H1 (cell line): Measurements from ENCODE around the gene DPYSL4. TPM values are rescaled to one million over a fixed set of nuclear protein-coding genes. Genes with fewer than 3 reads are reported as not detected.

Source experiments
- CTCF ChIA-PET: fragments of 300-600 bp; sonication (Branson Sonifier 250); formaldehyde crosslinking; loops from one replicate; lab custom pipeline; 2021; ENCODE audit not compliant: partially characterized antibody; lab: Charles Lee
- POLR2A ChIA-PET: fragments of 300-600 bp; sonication (Branson Sonifier 250); formaldehyde crosslinking; loops from one replicate; lab custom pipeline; 2021; ENCODE audit warnings: inconsistent platforms; ENCODE audit not compliant: partially characterized antibody; lab: Charles Lee
- DNase-seq, 2 experiments: peaks; one replicate each; pipeline versions ENCODE4 v3.0.0 to v3.0.0-alpha.2; 2010 to 2022; ENCODE audit warnings: low spot score in 2 of 2, low read depth in 1 of 2, mixed read lengths in 1 of 2
- FAIRE-seq: peaks from 2 replicates; lab custom pipeline; 2011; peaks lifted over from hg19 to GRCh38; lab: Jason Lieb, UNC
- H2AFZ ChIP-seq: 2 replicates; pipeline ENCODE4 v1.8.1; 2012; ENCODE audit warnings: low read length, inconsistent platforms
- H2AK5ac ChIP-seq: 2 replicates; pipeline ENCODE4 v1.6.1; 2013; ENCODE audit warnings: low read depth, low read length
- H2BK120ac ChIP-seq: replicated peaks from 2 replicates; pipeline ENCODE3; 2013; ENCODE audit warnings: low read depth, low read length, inconsistent platforms
- H2BK12ac ChIP-seq: 2 replicates; pipeline ENCODE4 v1.6.1; 2013; ENCODE audit warnings: low read depth, low read length
- H2BK15ac ChIP-seq: 2 replicates; pipeline ENCODE4 v1.6.1; 2013; ENCODE audit warnings: low read length
- H2BK20ac ChIP-seq: 2 replicates; pipeline ENCODE4 v1.6.1; 2013; ENCODE audit warnings: low read length
- H2BK5ac ChIP-seq: 2 replicates; pipeline ENCODE4 v1.6.1; 2013; ENCODE audit warnings: low read depth, low read length
- H3K14ac ChIP-seq: 2 replicates; pipeline ENCODE4 v1.6.1; 2013; ENCODE audit warnings: inconsistent platforms; ENCODE audit not compliant: insufficient read length
- H3K18ac ChIP-seq: 2 replicates; pipeline ENCODE4 v1.6.1; 2013; ENCODE audit warnings: low read length; ENCODE audit errors: extremely low read depth
- H3K23ac ChIP-seq: 2 replicates; pipeline ENCODE4 v1.6.1; 2013; ENCODE audit warnings: inconsistent platforms; ENCODE audit not compliant: insufficient read length
- H3K23me2 ChIP-seq: 2 replicates; pipeline ENCODE4 v1.6.1; 2013; ENCODE audit warnings: low read depth, low read length
- H3K27ac ChIP-seq: 2 replicates; pipeline ENCODE4 v1.6.1; 2011; ENCODE audit warnings: low read depth, low read length, inconsistent platforms
- H3K27me3 ChIP-seq, 4 experiments: replicated peaks in 1 of 4; 1 replicate in 1 of 4; 2 replicates in 3 of 4; pipeline versions ENCODE4 v1.6.1 to v1.8.1; 2011 to 2013; ENCODE audit warnings: low read length in 3 of 4, mild to moderate bottlenecking in 3 of 4, inconsistent platforms in 2 of 4, mixed read lengths in 2 of 4, moderate library complexity in 1 of 4; ENCODE audit not compliant: control insufficient read depth in 3 of 4, insufficient read depth in 3 of 4; ENCODE audit errors: extremely low read depth in 1 of 4
- H3K36me3 ChIP-seq, 4 experiments: 2 replicates each; pipeline versions ENCODE4 v1.6.1 to v1.8.1; 2011 to 2013; ENCODE audit warnings: mild to moderate bottlenecking in 4 of 4, low read length in 3 of 4, moderate library complexity in 2 of 4, control low read depth in 1 of 4, inconsistent platforms in 1 of 4; ENCODE audit not compliant: insufficient read depth in 4 of 4, control insufficient read depth in 2 of 4
- H3K4ac ChIP-seq: replicated peaks from 2 replicates; pipeline ENCODE3; 2013; ENCODE audit warnings: low read length, low read depth, mixed read lengths, inconsistent platforms; ENCODE audit not compliant: insufficient read length
- H3K4me1 ChIP-seq, 4 experiments: replicated peaks in 1 of 4; 1 replicate in 1 of 4; 2 replicates in 3 of 4; pipeline versions ENCODE4 v1.6.1 to v1.8.1; 2011 to 2013; ENCODE audit warnings: low read length in 3 of 4, inconsistent platforms in 2 of 4, mixed read lengths in 1 of 4; ENCODE audit not compliant: insufficient read depth in 4 of 4, control insufficient read depth in 3 of 4
- H3K4me2 ChIP-seq, 2 experiments: 2 replicates each; pipeline versions ENCODE4 v1.6.1 to v1.8.1; 2011 to 2013; ENCODE audit warnings: low read depth in 2 of 2, low read length in 2 of 2, control low read depth in 1 of 2, inconsistent platforms in 1 of 2, mild to moderate bottlenecking in 1 of 2; ENCODE audit not compliant: insufficient read depth in 1 of 2
- H3K4me3 ChIP-seq, 4 experiments: fragments of 200-600, 300-600 bp in 1 of 4; sonication (generic), shearing (Covaris generic), sonication (Bioruptor Twin) in 1 of 4; 2 replicates each; pipeline versions ENCODE4 v1.5.1 to v1.8.1; 2011 to 2016; ENCODE audit warnings: low read length in 4 of 4, low read depth in 3 of 4, control low read depth in 2 of 4, inconsistent platforms in 2 of 4, mild to moderate bottlenecking in 2 of 4, mixed read lengths in 1 of 4, moderate library complexity in 1 of 4; ENCODE audit not compliant: insufficient read depth in 2 of 4; ENCODE audit errors: extremely low read depth in 1 of 4
- H3K56ac ChIP-seq: replicated peaks from 2 replicates; pipeline ENCODE3; 2013; ENCODE audit warnings: low read depth, mild to moderate bottlenecking, mixed read lengths, low read length, inconsistent platforms; ENCODE audit not compliant: insufficient read length
- H3K79me1 ChIP-seq: 2 replicates; pipeline ENCODE4 v1.6.1; 2013; ENCODE audit warnings: low read depth, low read length, control low read depth
- H3K79me2 ChIP-seq, 2 experiments: 2 replicates each; pipeline versions ENCODE4 v1.6.1 to v1.8.1; 2012 to 2013; ENCODE audit warnings: low read length in 2 of 2, mild to moderate bottlenecking in 2 of 2, inconsistent platforms in 1 of 2; ENCODE audit not compliant: insufficient read depth in 2 of 2, control insufficient read depth in 1 of 2
- H3K9ac ChIP-seq, 4 experiments: replicated peaks in 1 of 4; 1 replicate in 1 of 4; 2 replicates in 3 of 4; pipeline versions ENCODE4 v1.6.1 to v1.8.1; 2011 to 2013; ENCODE audit warnings: low read depth in 3 of 4, low read length in 3 of 4, control low read depth in 2 of 4, mild to moderate bottlenecking in 2 of 4, moderate library complexity in 2 of 4, inconsistent platforms in 1 of 4; ENCODE audit errors: extremely low read depth in 1 of 4
- H3K9me3 ChIP-seq, 2 experiments: 2 replicates each; pipeline versions ENCODE4 v1.6.1 to v1.8.1; 2012 to 2013; ENCODE audit warnings: mild to moderate bottlenecking in 2 of 2, moderate library complexity in 2 of 2, control low read depth in 1 of 2, inconsistent platforms in 1 of 2, low read depth in 1 of 2, low read length in 1 of 2, mixed read lengths in 1 of 2; ENCODE audit not compliant: insufficient read depth in 2 of 2
- H4K20me1 ChIP-seq, 2 experiments: replicated peaks in 1 of 2; 2 replicates each; pipeline versions ENCODE3 to v1.8.1; 2011 to 2013; ENCODE audit warnings: inconsistent platforms in 2 of 2, low read length in 2 of 2, mild to moderate bottlenecking in 1 of 2; ENCODE audit not compliant: insufficient read depth in 2 of 2, control insufficient read depth in 1 of 2
- H4K5ac ChIP-seq: 2 replicates; pipeline ENCODE4 v1.6.1; 2013; ENCODE audit warnings: low read length, low read depth, mixed read lengths, inconsistent platforms; ENCODE audit not compliant: insufficient read length
- H4K8ac ChIP-seq: 2 replicates; pipeline ENCODE4 v1.8.0; 2013; ENCODE audit warnings: mild to moderate bottlenecking, moderate library complexity, low read length, inconsistent platforms; ENCODE audit not compliant: insufficient read depth; ENCODE audit errors: extremely low read depth
- H4K91ac ChIP-seq: replicated peaks from 2 replicates; pipeline ENCODE3; 2013; ENCODE audit warnings: low read length, mixed read lengths, inconsistent platforms; ENCODE audit not compliant: insufficient read length
- CBX5 ChIP-seq: fragments of 300-800, 300-1000 bp; sonication (generic); IDR thresholded peaks from 2 replicates; pipeline ENCODE4 v1.7.1; 2016; ENCODE audit warnings: antibody characterized with exemption, low read length, low read depth
- JUND ChIP-seq: IDR thresholded peaks from 2 replicates; pipeline ENCODE4 v1.6.1; 2011; ENCODE audit warnings: mild to moderate bottlenecking, improper control_type of control experiment, low read length
- POLR2AphosphoS5 ChIP-seq: IDR thresholded peaks from 2 replicates; pipeline ENCODE4 v1.6.1; 2011; ENCODE audit warnings: low read depth, low read length
- RFX5 ChIP-seq: IDR thresholded peaks from 2 replicates; pipeline ENCODE4 v1.6.1; 2011; ENCODE audit warnings: low read depth, low read length, improper control_type of control experiment, borderline replicate concordance
- RNF2 ChIP-seq: fragments of 200-900, 300-1000 bp; sonication (generic); IDR thresholded peaks from 2 replicates; pipeline ENCODE4 v1.7.1; 2016; ENCODE audit warnings: borderline replicate concordance, low read depth, mild to moderate bottlenecking, antibody characterized with exemption, low read length; ENCODE audit not compliant: poor library complexity, severe bottlenecking; ENCODE audit errors: missing control alignments
- SAP30 ChIP-seq: fragments of 300-600 bp; sonication (generic); IDR thresholded peaks from 2 replicates; pipeline ENCODE4 v1.7.1; 2012; ENCODE audit warnings: low read length, moderate library complexity, mild to moderate bottlenecking, inconsistent platforms; ENCODE audit not compliant: insufficient read depth, insufficient replicate concordance
- SIX5 ChIP-seq: IDR thresholded peaks from 2 replicates; pipeline ENCODE4 v1.6.1; 2011; ENCODE audit warnings: mild to moderate bottlenecking, low read depth, low read length
- WGBS, 2 experiments: shearing (Covaris generic) in 1 of 2; methylation state at CpG; one replicate each; pipeline versions ENCODE4 v1.1.6 to v1.1.7; 2013 to 2015; ENCODE audit warnings: low lambda C conversion rate in 2 of 2, mixed read lengths in 2 of 2, inconsistent platforms in 1 of 2, low coverage in 1 of 2, missing lambda C conversion rate in 1 of 2; ENCODE audit not compliant: insufficient replicate concordance in 2 of 2, insufficient coverage in 1 of 2, insufficient read length in 1 of 2; ENCODE audit errors: extremely low coverage in 1 of 2, missing lambda C conversion rate in 1 of 2; 5-methylcytosine and 5-hydroxymethylcytosine counted together
- polyA plus RNA-seq, 7 experiments: library from polyadenylated mRNA; depleted of rRNA in 3 of 7; stranded (reverse) in 5 of 7; unstranded in 2 of 7; fragments of >200 nt in 5 of 7; fragments of 200-250 nt in 2 of 7; gene quantifications; 1 replicate in 5 of 7; 2 replicates in 1 of 7; 4 replicates in 1 of 7; pipeline versions ENCODE4 v1.2.1 to v1.2.3, GENCODE V29; 2011 to 2013; ENCODE audit warnings: missing spikeins in 2 of 7, mixed read lengths in 2 of 7
- total RNA-seq: library from RNA; stranded (reverse); fragmentation: NEBNext Ultra II Directional; extraction: Animal tissue kit (Norgen Biotek cat#: 25700); gene quantifications from 2 replicates; pipeline ENCODE4 v1.2.1, GENCODE V29; 2021
- TF ChIP-seq, protein P1 (sequence below), 3 experiments: IDR thresholded peaks; 1 replicate in 2 of 3; 2 replicates in 1 of 3; pipeline versions ENCODE4 v1.5.1 to v1.6.1; 2011; ENCODE audit warnings: low read length in 3 of 3, mild to moderate bottlenecking in 3 of 3, inconsistent platforms in 2 of 3, low read depth in 1 of 3, moderate library complexity in 1 of 3; ENCODE audit not compliant: insufficient read depth in 1 of 3; ENCODE audit errors: control extremely low read depth in 1 of 3

DPYSL4 gene
- total and polyA plus RNA-seq, 2 of the 8 experiments (the other 6 are each of a cell fraction or from before 2014, with no cell fraction given), result 12.9 to 15.2 TPM

DNA sequence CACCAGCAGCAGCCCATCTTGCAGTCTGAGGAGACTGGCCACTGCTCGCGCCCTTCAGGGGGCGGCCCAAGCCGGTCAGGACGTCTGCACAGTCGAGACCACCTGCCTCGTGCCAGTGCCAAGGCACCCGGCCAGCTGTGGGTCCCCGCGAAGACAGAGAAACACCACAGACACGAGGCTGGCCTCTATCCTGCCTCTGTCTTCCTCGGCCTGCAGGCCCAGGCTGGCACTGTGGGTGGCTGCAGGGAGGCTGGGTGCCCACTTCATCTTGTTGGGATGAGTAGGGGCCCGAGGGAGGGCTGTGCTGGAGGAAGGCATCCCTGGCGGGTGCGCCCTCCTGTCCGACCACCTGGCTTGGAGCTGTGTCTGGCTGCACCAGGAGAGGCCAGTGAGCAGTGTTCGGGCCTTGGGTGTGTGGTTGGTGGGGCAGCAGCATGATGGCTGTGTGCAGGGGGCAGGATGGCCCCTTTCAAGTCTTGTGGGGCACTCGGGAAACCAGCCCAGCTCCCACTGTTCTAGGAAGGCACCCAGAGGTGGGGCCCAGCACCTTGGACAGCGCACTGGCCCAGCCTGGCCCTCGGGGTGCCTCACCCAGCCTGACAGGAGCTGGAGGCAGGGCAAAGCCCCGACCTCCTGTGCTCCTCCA, 7.3 kb downstream of the DPYSL4 start:
- Histone ChIP-seq H3K27ac (no peak overlapping the region), H4K8ac (no peak overlapping the region), H2AK5ac (no peak overlapping the region), H2BK5ac (no peak overlapping the region), H3K27me3 (peaks cover 0 to 4% (median under 1%) of the 10 kb centered on the region in 4 experiments; a peak in 2 of 7 replicates), H3K9me3 (no peaks in the 10 kb centered on the region), H3K18ac (no peak overlapping the region), H3K14ac (no peak overlapping the region), H4K20me1 (peaks cover 0 to 15% of the 10 kb centered on the region in 2 experiments), H3K4me1 (no peaks in the 10 kb centered on the region), H2BK120ac (no peak overlapping the region), H3K79me1 (no peaks in the 10 kb centered on the region), H3K23ac (no peak overlapping the region), H3K4ac (no peak overlapping the region), H3K9ac (no peak overlapping the region), H3K36me3 (no peaks in the 10 kb centered on the region; a peak in 2 of 8 replicates), H2BK20ac (no peak overlapping the region), H2AFZ (no peak overlapping the region), H3K23me2 (no peaks in the 10 kb centered on the region), H3K79me2 (no peaks in the 10 kb centered on the region), H3K56ac (no peak overlapping the region), H2BK12ac (no peak overlapping the region), H3K4me2 (no peak overlapping the region), H2BK15ac (no peak overlapping the region), H4K5ac (no peak overlapping the region), H4K91ac (no peak overlapping the region), H3K4me3 (no peak overlapping the region)
- ChIA-PET CTCF (interaction anchor here (1.1 to 3.9 kb wide), 3 partner anchors 10 to 167 kb away, joined by 3 to 12 read pairs (median 3); no protein-coding TSS in a partner anchor), POLR2A (interaction anchor here (0.6 kb wide), 1 partner anchor 82 kb away, joined by 4 read pairs; no protein-coding TSS in a partner anchor)
- 89% methylated on average over 20 of the region's 21 CpGs; no CpG with 5 or more reads in 1 of the 2 experiments for WGBS, 2 experiments
- FAIRE-seq (no peak), DNase-seq (no peak)
- TF ChIP-seq RFX5 (no peak), CBX5 (no peak), SAP30 (no peak), POLR2AphosphoS5 (no peak), SIX5 (no peak), JUND (no peak), RNF2 (no peak)
- TF ChIP-seq, protein P1, sequence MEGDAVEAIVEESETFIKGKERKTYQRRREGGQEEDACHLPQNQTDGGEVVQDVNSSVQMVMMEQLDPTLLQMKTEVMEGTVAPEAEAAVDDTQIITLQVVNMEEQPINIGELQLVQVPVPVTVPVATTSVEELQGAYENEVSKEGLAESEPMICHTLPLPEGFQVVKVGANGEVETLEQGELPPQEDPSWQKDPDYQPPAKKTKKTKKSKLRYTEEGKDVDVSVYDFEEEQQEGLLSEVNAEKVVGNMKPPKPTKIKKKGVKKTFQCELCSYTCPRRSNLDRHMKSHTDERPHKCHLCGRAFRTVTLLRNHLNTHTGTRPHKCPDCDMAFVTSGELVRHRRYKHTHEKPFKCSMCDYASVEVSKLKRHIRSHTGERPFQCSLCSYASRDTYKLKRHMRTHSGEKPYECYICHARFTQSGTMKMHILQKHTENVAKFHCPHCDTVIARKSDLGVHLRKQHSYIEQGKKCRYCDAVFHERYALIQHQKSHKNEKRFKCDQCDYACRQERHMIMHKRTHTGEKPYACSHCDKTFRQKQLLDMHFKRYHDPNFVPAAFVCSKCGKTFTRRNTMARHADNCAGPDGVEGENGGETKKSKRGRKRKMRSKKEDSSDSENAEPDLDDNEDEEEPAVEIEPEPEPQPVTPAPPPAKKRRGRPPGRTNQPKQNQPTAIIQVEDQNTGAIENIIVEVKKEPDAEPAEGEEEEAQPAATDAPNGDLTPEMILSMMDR (IDR thresholded peaks at IDR 0.05; ENCODE audit: control extremely low read depth in 1 of 3, insufficient read depth in 1 of 3, low read depth in 1 of 3, low read length in 3 of 3), result no peak
